OCI-LY3 (cell line): Measurements from ENCODE around the gene OR5J2.
"Not testable (repeated sequence)": the region's sequence is repeated elsewhere in the genome, so short reads cannot be mapped to it uniquely, and the experiment has no call there.

Source experiments
- H2AFZ ChIP-seq: fragments of 200-600, 300-600 bp; shearing (Covaris generic); 2 replicates; pipeline ENCODE4 v1.6.0; 2014; ENCODE audit warnings: antibody characterized with exemption, low read depth, low read length
- H3K27ac ChIP-seq: fragments of 200-600, 300-600 bp; sonication (generic); 2 replicates; pipeline ENCODE4 v1.5.1; 2014; ENCODE audit warnings: mild to moderate bottlenecking, low read length, moderate library complexity, mixed read lengths
- H3K27me3 ChIP-seq: fragments of 200-600, 300-600 bp; sonication (generic); 2 replicates; pipeline ENCODE4 v1.6.1; 2014; ENCODE audit warnings: low read depth, low read length, mixed read lengths
- H3K36me3 ChIP-seq: fragments of 200-600, 300-600 bp; sonication (generic); replicated peaks from 2 replicates; pipeline ENCODE3; 2014; ENCODE audit warnings: low read depth, low read length, mixed read lengths
- H3K4me1 ChIP-seq: fragments of 300-600, 200-600 bp; sonication (generic); 2 replicates; pipeline ENCODE4 v1.6.1; 2014; ENCODE audit warnings: low read length, mixed read lengths
- H3K4me2 ChIP-seq: fragments of 200-600, 300-600 bp; sonication (generic); 2 replicates; pipeline ENCODE4 v1.6.1; 2014; ENCODE audit warnings: low read length, mixed read lengths
- H3K4me3 ChIP-seq: fragments of 300-600, 200-600 bp; sonication (generic); 2 replicates; pipeline ENCODE4 v1.5.1; 2014; ENCODE audit warnings: antibody characterized with exemption, mild to moderate bottlenecking, low read length, moderate library complexity
- H3K79me2 ChIP-seq: fragments of 300-600, 200-600 bp; shearing (Covaris generic); 2 replicates; pipeline ENCODE4 v1.6.1; 2014; ENCODE audit warnings: mild to moderate bottlenecking, low read length, mixed read lengths
- H3K9ac ChIP-seq: fragments of 300-600, 200-600 bp; shearing (Covaris generic); 2 replicates; pipeline ENCODE4 v1.6.0; 2014; ENCODE audit warnings: mild to moderate bottlenecking, low read length, moderate library complexity
- H3K9me3 ChIP-seq: fragments of 200-600, 300-600 bp; shearing (Covaris generic); 2 replicates; pipeline ENCODE4 v1.6.1; 2014; ENCODE audit warnings: low read length, mixed read lengths; ENCODE audit not compliant: insufficient read depth
- H4K20me1 ChIP-seq: fragments of 200-600, 300-600 bp; sonication (generic); 2 replicates; pipeline ENCODE4 v1.6.1; 2016; ENCODE audit warnings: low read length, mixed read lengths; ENCODE audit not compliant: insufficient read depth
- CTCF ChIP-seq: fragments of 200-600, 300-600 bp; sonication (generic); IDR thresholded peaks from 2 replicates; pipeline ENCODE4 v1.5.1; 2014; ENCODE audit warnings: antibody characterized with exemption, low read length, low read depth
- EZH2phosphoT487 ChIP-seq: fragments of 200-600 bp; shearing (Covaris generic); IDR thresholded peaks from 2 replicates; pipeline ENCODE4 v1.6.1; 2018; ENCODE audit warnings: antibody characterized with exemption, mixed run types, low read depth

The OR5J2 gene

DNA sequence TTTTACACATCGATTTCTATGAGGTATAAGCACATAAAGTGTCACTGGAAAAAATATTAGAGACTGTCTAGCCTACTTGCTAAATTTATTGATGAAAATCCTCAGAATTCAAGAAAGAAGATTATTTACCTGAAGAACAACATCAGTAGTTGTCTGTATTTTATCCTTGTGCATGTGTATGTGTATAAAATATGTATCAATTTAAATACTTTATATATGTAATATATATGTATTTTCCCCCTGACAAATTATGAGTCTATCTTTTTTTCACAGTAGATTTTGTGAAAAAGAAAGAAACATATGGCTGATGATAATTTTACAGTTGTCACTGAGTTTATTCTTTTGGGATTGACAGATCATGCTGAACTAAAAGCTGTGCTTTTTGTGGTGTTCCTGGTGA lies at the start of gene OR5J2:
TSS of gene OR5J2 (plus strand) at position 301 of the 400 bp plus-strand sequence. CDS start at position 301, 0 bp downstream.
- Histone ChIP-seq H3K4me1 (no peaks in the 10 kb centered on the region), H3K9me3 (no peaks in the 10 kb centered on the region), H3K9ac (no peak within 1 kb of the TSS), H3K27ac (no peak within 1 kb of the TSS), H2AFZ (no peak within 1 kb of the TSS), H3K27me3 (no peaks in the 10 kb centered on the region), H3K4me3 (no peak within 1 kb of the TSS), H3K79me2 (no peaks in the 10 kb centered on the region), H3K36me3 (no peaks in the 10 kb centered on the region), H4K20me1 (no peaks in the 10 kb centered on the region), H3K4me2 (no peak within 1 kb of the TSS)
- TF ChIP-seq CTCF = no peak
- TF ChIP-seq EZH2phosphoT487 = no peak

DNA sequence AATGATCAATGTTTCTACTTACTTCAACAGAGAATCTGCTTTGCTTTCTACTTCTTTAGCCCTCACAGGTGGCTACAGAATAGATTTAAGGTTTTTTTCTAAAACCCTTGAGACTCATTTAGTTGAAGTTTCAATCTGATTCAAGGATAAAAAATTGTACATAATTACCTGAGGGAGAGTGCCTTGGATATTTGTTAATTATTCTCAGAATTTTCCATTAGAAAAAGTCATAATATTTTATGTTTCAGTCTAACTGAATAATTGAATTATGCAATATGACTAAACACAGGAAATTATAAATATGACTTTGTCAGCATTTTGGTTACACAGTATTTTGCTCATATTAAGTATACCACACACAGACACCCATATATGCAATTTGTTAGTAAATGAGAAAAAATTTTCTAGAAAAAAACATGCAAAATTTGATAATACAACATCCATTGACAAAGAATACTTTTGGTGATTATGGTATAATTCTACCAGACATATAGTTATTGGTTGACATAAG lies 36.2 kb upstream of the OR5J2 start, which contains the start of gene OR8J3:
TSS of gene OR8J3 (minus strand) at position 51 of the 511 bp plus-strand sequence. CDS start 2,483 bp downstream, outside the sequence.
- Histone ChIP-seq H3K79me2 (no peaks in the 10 kb centered on the region), H3K4me2 (no peak within 1 kb of the TSS), H3K36me3 (no peaks in the 10 kb centered on the region), H2AFZ (no peak within 1 kb of the TSS), H3K4me3 (no peak within 1 kb of the TSS), H3K27ac (no peak within 1 kb of the TSS), H3K9ac (no peak within 1 kb of the TSS), H3K9me3 (no peaks in the 10 kb centered on the region), H4K20me1 (no peaks in the 10 kb centered on the region), H3K27me3 (no peaks in the 10 kb centered on the region), H3K4me1 (no peaks in the 10 kb centered on the region)
- TF ChIP-seq CTCF (no peak), EZH2phosphoT487 (no peak)

DNA sequence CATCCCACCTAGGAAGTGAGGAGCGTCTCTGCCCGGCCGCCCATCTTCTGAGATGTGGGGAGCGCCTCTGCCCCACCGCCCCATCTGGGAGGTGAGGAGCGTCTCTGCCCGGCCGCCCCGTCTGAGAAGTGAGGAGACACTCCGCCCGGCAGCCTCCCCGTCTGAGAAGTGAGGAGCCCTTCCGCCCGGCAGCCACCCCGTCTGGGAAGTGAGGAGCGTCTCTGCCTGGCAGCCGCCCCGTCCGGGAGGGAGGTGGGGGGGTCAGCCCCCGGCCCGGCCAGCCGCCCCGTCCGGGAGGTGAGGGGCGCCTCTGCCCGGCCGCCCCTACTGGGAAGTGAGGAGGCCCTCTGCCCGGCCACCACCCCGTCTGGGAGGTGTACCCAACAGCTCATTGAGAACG lies 32.7 kb upstream of the OR5J2 start:
- H3K4me1 ChIP-seq, H3K79me2 ChIP-seq, H2AFZ ChIP-seq, H3K9ac ChIP-seq, H3K27ac ChIP-seq, H3K36me3 ChIP-seq, H3K27me3 ChIP-seq, H3K4me3 ChIP-seq, H4K20me1 ChIP-seq, H3K4me2 ChIP-seq, H3K9me3 ChIP-seq: not testable (repeated sequence)

GRCh38 chr11:56151376-56151775 lies 25.0 kb upstream of the OR5J2 start:
- no peak overlapping the region for H3K9ac ChIP-seq
- no peak overlapping the region for H3K27ac ChIP-seq
- no peaks in the 10 kb centered on the region for H3K36me3 ChIP-seq
- no peaks in the 10 kb centered on the region for H3K4me1 ChIP-seq
- TF ChIP-seq CTCF = no peak
- no peak for TF ChIP-seq EZH2phosphoT487
- no peaks in the 10 kb centered on the region for H3K9me3 ChIP-seq
- H4K20me1 ChIP-seq = no peaks in the 10 kb centered on the region
- H3K27me3 ChIP-seq = no peaks in the 10 kb centered on the region
- H2AFZ ChIP-seq = no peak overlapping the region
- no peak overlapping the region for H3K4me3 ChIP-seq
- H3K4me2 ChIP-seq = no peak overlapping the region
- no peaks in the 10 kb centered on the region for H3K79me2 ChIP-seq

DNA sequence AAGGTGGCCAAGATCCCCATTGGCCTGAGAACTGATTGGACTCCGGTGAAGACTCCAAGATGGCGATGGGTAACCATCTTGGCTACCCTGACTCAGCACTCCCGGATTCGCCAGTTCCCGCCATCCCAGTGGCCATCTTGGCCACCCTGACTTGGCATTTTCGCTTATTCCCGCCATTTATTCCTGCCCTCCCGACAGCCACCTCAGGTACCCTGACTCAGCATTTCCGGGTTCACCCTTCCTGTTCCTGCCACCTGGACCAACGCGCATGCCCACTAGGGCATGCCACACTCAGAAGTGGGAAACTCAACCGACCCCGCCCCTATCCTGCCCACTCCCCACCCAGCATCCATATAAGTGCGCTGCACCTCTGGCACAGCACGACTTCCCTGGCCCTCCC lies 24.1 kb upstream of the OR5J2 start:
- no peaks in the 10 kb centered on the region for H3K9me3 ChIP-seq
- H3K9ac ChIP-seq = no peak overlapping the region
- H3K79me2 ChIP-seq = no peaks in the 10 kb centered on the region
- H3K36me3 ChIP-seq = no peaks in the 10 kb centered on the region
- TF ChIP-seq CTCF = no peak
- H2AFZ ChIP-seq = no peak overlapping the region
- no peak overlapping the region for H3K4me3 ChIP-seq
- H3K4me2 ChIP-seq = no peak overlapping the region
- H3K27ac ChIP-seq = no peak overlapping the region
- H4K20me1 ChIP-seq = no peaks in the 10 kb centered on the region
- no peaks in the 10 kb centered on the region for H3K27me3 ChIP-seq
- no peaks in the 10 kb centered on the region for H3K4me1 ChIP-seq
